ENCODE results near the gene ARHGDIA.

Gene ARHGDIA

GRCh38 chr17:81829858-81830257, 41.3 kb downstream of the ARHGDIA start:
- Histone ChIP-seq H3K4me2 (ENCODE audit: low read depth, low read length) (no peak overlapping the region), H3K9ac (ENCODE audit: low read length) (no peak overlapping the region), H2AFZ (ENCODE audit: low read length) (no peak overlapping the region), H3K4me3 (ENCODE audit: low read length) (no peak overlapping the region), H3K4me1 (ENCODE audit: low read length) (peaks cover 14% of the 10 kb centered on the region), H3K79me2 (ENCODE audit: low read length) (peaks cover 11% of the 10 kb centered on the region), H3K9me2 (replicated peaks; ENCODE audit: insufficient read depth, low read length) (no peaks in the 10 kb centered on the region), H3K36me3 (replicated peaks; ENCODE audit: insufficient read depth, low read length) (no peaks in the 10 kb centered on the region), H3K27ac (ENCODE audit: low read length) (no peak overlapping the region), H3F3A (ENCODE audit: insufficient read depth, low read length) (peaks cover 16% of the 10 kb centered on the region), H3K9me3 (replicated peaks; ENCODE audit: insufficient read depth, low read length) (no peaks in the 10 kb centered on the region), H3K27me3 (replicated peaks; ENCODE audit: insufficient read depth, low read length) (no peaks in the 10 kb centered on the region), H4K20me1 (ENCODE audit: insufficient read depth, low read length) (no peaks in the 10 kb centered on the region)
- no peak for DNase-seq
- no peak for TF ChIP-seq EZH2 (optimal IDR thresholded peaks at IDR 0.05; ENCODE audit: low read depth, low read length)
- no peak for TF ChIP-seq CTCF (IDR thresholded peaks at IDR 0.05; ENCODE audit: low read length)

- Histone ChIP-seq H3K4me2 (ENCODE audit: low read depth, low read length) (no peak overlapping the region), H3K36me3 (replicated peaks; ENCODE audit: insufficient read depth, low read length) (no peaks in the 10 kb centered on the region), H3K4me3 (ENCODE audit: low read length) (no peak overlapping the region), H4K20me1 (ENCODE audit: insufficient read depth, low read length) (no peaks in the 10 kb centered on the region), H3K4me1 (ENCODE audit: low read length) (peaks cover 11% of the 10 kb centered on the region), H3K9me2 (replicated peaks; ENCODE audit: insufficient read depth, low read length) (no peaks in the 10 kb centered on the region), H3K79me2 (ENCODE audit: low read length) (peaks cover 11% of the 10 kb centered on the region), H2AFZ (ENCODE audit: low read length) (no peak overlapping the region), H3F3A (ENCODE audit: insufficient read depth, low read length) (peaks cover 13% of the 10 kb centered on the region), H3K9me3 (replicated peaks; ENCODE audit: insufficient read depth, low read length) (no peaks in the 10 kb centered on the region), H3K27ac (ENCODE audit: low read length) (no peak overlapping the region), H3K9ac (ENCODE audit: low read length) (no peak overlapping the region), H3K27me3 (replicated peaks; ENCODE audit: insufficient read depth, low read length) (no peaks in the 10 kb centered on the region)
- DNase-seq: no peak
- TF ChIP-seq CTCF (IDR thresholded peaks at IDR 0.05; ENCODE audit: low read length) (no peak), EZH2phosphoT487 (IDR thresholded peaks at IDR 0.05; ENCODE audit: low read length) (no peak), EZH2 (optimal IDR thresholded peaks at IDR 0.05; ENCODE audit: low read depth, low read length) (no peak)
These were observed 42.5 kb downstream of the ARHGDIA start for GRCh38 chr17:81828656-81829055.

GRCh38 chr17:81825841-81826466, 45.2 kb downstream of the ARHGDIA start:
- H3K9me2 ChIP-seq (replicated peaks; ENCODE audit: insufficient read depth, low read length): no peaks in the 10 kb centered on the region
- H3K27me3 ChIP-seq (replicated peaks; ENCODE audit: insufficient read depth, low read length): no peaks in the 10 kb centered on the region
- H4K20me1 ChIP-seq (ENCODE audit: insufficient read depth, low read length): no peaks in the 10 kb centered on the region
- no peak for DNase-seq
- no peak overlapping the region for H3K4me3 ChIP-seq (ENCODE audit: low read length)
- H3K9ac ChIP-seq (ENCODE audit: low read length): no peak overlapping the region
- H3K4me2 ChIP-seq (ENCODE audit: low read depth, low read length): no peak overlapping the region
- TF ChIP-seq EZH2phosphoT487 (IDR thresholded peaks at IDR 0.05; ENCODE audit: low read length) (no peak), CTCF (IDR thresholded peaks at IDR 0.05; ENCODE audit: low read length) (peak; percentile 13), EZH2 (optimal IDR thresholded peaks at IDR 0.05; ENCODE audit: low read depth, low read length) (no peak)
- no peak overlapping the region for H3K27ac ChIP-seq (ENCODE audit: low read length)
- H3K9me3 ChIP-seq (replicated peaks; ENCODE audit: insufficient read depth, low read length): no peaks in the 10 kb centered on the region
- H3K4me1 ChIP-seq (ENCODE audit: low read length): no peaks in the 10 kb centered on the region
- H3F3A ChIP-seq (ENCODE audit: insufficient read depth, low read length): no peaks in the 10 kb centered on the region
- H3K36me3 ChIP-seq (replicated peaks; ENCODE audit: insufficient read depth, low read length): no peaks in the 10 kb centered on the region
- H2AFZ ChIP-seq (ENCODE audit: low read length): no peak overlapping the region
- H3K79me2 ChIP-seq (ENCODE audit: low read length): no peaks in the 10 kb centered on the region

Data from MM.1S (cell line).